ENCODE results near the gene RBM20. TPM values are rescaled to one million over a fixed set of nuclear protein-coding genes. Genes with fewer than 3 reads are reported as not detected.

Gene RBM20
- total and polyA plus RNA-seq, 7 experiments from 2014 or later: 0.16 to 1.7 (median 0.37) TPM; not detected in 1

DNA sequence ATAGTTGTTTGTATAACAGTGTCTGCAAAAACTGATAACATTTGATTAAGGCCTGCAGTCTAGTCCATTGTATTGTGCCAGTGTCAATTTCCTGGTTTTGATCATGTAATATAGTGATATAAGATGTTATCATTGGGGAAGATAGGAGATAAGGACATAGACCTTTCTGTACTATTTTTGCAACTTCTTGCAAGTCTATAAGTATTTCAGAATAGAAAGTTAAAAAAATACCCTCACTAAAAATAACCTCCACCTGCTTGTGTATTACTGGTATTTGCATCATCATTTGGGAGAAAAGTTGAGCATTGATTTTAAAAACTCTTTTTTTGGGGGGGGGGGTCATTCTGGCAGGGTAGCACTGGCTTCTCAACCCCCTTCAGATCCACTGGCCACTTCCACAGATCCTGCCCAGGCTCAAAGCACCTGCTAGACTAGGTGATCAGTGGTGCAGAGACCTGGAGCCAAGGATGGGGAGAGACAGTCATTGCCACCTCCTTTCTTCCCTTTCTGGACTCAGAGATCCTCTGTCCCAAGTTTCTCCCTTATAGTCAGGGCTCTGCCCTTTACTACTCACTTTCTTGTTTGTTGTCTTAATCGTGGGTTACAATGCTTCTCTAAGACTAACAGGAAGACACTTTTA lies 103.0 kb downstream of the RBM20 start:
- POLR2A ChIA-PET: interaction anchor here (0.8 to 1.1 kb wide), 3 partner anchors 97 to 150 kb away, joined by 3 to 5 read pairs (median 3); no protein-coding TSS in a partner anchor
- H3K4me1 Mint-ChIP-seq: peaks cover 17 to 95% (median 86%) of the 10 kb centered on the region in 7 donors
- H3K27ac Mint-ChIP-seq: peak overlapping the region; percentile 35 to 94 (median 88)

DNA sequence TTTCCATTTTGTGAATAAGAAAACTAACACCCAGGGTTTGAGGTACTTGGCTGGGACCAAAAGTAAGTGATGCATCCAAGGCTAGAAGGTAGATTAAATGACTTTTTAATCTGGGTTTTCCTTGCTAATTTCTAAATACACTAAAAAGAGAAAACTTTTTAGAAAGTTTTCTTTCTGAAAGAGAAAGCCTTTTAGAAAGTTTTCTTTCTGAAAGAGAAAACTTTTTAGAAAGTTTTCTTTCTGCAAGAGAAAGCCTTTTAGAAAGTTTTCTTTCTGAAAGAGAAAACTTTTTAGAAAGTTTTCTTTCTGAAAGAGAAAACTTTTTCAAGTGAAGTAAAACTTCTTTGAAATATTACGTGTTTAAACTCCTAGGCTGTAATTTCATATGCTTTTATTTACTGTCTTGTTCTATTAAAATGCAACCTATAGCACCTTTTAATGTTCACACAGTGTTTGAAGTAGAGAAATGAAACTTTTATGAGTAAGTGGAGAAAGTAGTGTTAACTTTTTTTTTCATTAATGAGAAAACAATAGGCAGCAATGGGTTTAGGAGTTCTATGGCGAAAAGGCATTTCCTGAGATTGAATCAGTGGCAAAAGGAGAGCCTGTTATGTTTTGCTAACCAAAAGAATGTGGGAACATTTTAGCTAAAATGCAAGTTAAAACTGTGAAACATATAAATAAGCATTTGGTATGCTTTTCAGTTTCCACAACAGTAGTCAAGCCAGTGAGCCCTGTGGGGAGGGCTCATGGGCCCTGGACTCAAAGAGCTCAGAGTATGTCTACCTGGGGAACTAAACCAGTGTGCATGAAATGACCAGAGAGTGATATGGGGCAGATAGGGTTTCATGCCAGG lies 103.7 kb downstream of the RBM20 start:
- CTCF ChIA-PET: interaction anchor here (0.5 to 1.7 kb wide), 4 partner anchors 11 to 442 kb away, joined by 3 to 7 read pairs (median 4); no protein-coding TSS in a partner anchor
- peak overlapping the region; percentile 61 for H3K27ac ChIP-seq (ENCODE audit: low read depth, low read length)
- no peaks in the 10 kb centered on the region for H3K27me3 ChIP-seq (ENCODE audit: control insufficient read depth in 2 of 2, insufficient read depth in 2 of 2, low read length in 2 of 2)
- no peak for DNase-seq
- intact Hi-C loops (cut with micrococcal nuclease): loop anchor here (2.0 to 10.0 kb wide), 10 partner anchors 27 to 1393 kb away; partner anchors contain the start of genes ADRA2A (in 1 of the 2) and SMNDC1 (in 1 of the 2)
- no peak overlapping the region for H3K4me3 ChIP-seq (ENCODE audit: low read length)
- H3K36me3 ChIP-seq (ENCODE audit: control insufficient read depth in 2 of 3, insufficient read depth in 3 of 3, low read length in 3 of 3): no peaks in the 10 kb centered on the region
- peaks cover 5 to 44% of the 10 kb centered on the region in 2 donors for H3K4me1 ChIP-seq (ENCODE audit: control insufficient read depth in 2 of 2, insufficient read depth in 2 of 2, low read length in 2 of 2)
- ATAC-seq: no peak
- peaks cover 0 to 15% (median 9%) of the 10 kb centered on the region in 11 donors for H3K9me3 Mint-ChIP-seq
- peak overlapping the region in 7 of 10 donors; percentile 9 to 48 (median 40) for H3K4me3 Mint-ChIP-seq
- peak overlapping the region; percentile 51 to 94 (median 90) for H3K27ac Mint-ChIP-seq
- POLR2A ChIA-PET: no interaction called here
- H3K36me3 Mint-ChIP-seq: peaks cover 0 to 12% (median 5%) of the 10 kb centered on the region in 5 donors
- no peaks in the 10 kb centered on the region for H3K27me3 Mint-ChIP-seq
- peaks cover 0 to 4% (median 0%) of the 10 kb centered on the region in 3 experiments for H3K9me3 ChIP-seq (ENCODE audit: control insufficient read depth in 2 of 3, low read length in 3 of 3)
- peaks cover 14 to 95% (median 82%) of the 10 kb centered on the region in 7 donors for H3K4me1 Mint-ChIP-seq

More for the DNA sequence above, 103.0 kb downstream of the RBM20 start:
- Histone ChIP-seq H3K27me3 (ENCODE audit: control insufficient read depth in 2 of 2, insufficient read depth in 2 of 2, low read length in 2 of 2) (no peaks in the 10 kb centered on the region), H3K27ac (ENCODE audit: low read depth, low read length) (peak overlapping the region; percentile 61), H3K9me3 (ENCODE audit: control insufficient read depth in 2 of 3, low read length in 3 of 3) (peaks cover 0 to 4% (median 0%) of the 10 kb centered on the region in 3 experiments), H3K36me3 (ENCODE audit: control insufficient read depth in 2 of 3, insufficient read depth in 3 of 3, low read length in 3 of 3) (no peaks in the 10 kb centered on the region), H3K4me3 (ENCODE audit: low read length) (no peak overlapping the region), H3K4me1 (ENCODE audit: control insufficient read depth in 2 of 2, insufficient read depth in 2 of 2, low read length in 2 of 2) (peaks cover 5 to 47% of the 10 kb centered on the region in 2 donors)
- Mint-ChIP-seq H3K36me3 (peaks cover 0 to 12% (median 5%) of the 10 kb centered on the region in 5 donors), H3K4me3 (peak overlapping the region in 7 of 10 donors; percentile 26 to 41 (median 38)), H3K27me3 (no peaks in the 10 kb centered on the region), H3K9me3 (peaks cover 0 to 15% (median 9%) of the 10 kb centered on the region in 11 donors)
- intact Hi-C loops (cut with micrococcal nuclease): loop anchor here (1.0 to 10.0 kb wide), 18 partner anchors 28 to 1394 kb away; partner anchors contain the start of genes BBIP1 (in 2 of the 2), SHOC2 (in 2 of the 2), ADRA2A (in 1 of the 2) and SMNDC1 (in 1 of the 2)
- CTCF ChIA-PET: interaction anchor here (0.6 to 4.1 kb wide), 11 partner anchors 10 to 460 kb away, joined by 3 to 21 read pairs (median 5); no protein-coding TSS in a partner anchor
- no peak for ATAC-seq
- no peak for DNase-seq

DNA sequence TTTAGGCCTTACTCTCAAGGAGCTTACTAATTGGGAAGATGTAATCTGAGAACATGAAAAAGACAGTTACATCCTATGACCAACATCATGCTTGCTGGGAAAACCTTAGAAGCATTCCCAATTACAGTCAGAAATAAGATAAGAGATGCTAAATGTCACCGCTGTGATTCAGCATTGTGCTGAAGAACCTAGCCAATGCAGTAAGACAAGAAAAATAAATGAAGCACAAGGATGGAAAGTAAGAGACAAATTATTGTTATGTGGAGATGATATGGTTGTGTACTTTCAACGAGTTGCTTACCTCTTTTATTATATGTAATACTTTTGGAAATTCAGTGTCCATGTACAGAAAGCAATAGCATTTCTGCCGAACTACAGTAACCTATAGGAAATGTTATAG lies 104.8 kb downstream of the RBM20 start:
- Mint-ChIP-seq H3K36me3 (peaks cover 0 to 13% (median 5%) of the 10 kb centered on the region in 5 donors), H3K27ac (peak overlapping the region in 8 of 9 donors; percentile 22 to 94 (median 90)), H3K9me3 (peaks cover 0 to 15% (median 9%) of the 10 kb centered on the region in 11 donors), H3K4me3 (no peak overlapping the region), H3K27me3 (no peaks in the 10 kb centered on the region), H3K4me1 (peaks cover 12 to 93% (median 78%) of the 10 kb centered on the region in 7 donors)
- Histone ChIP-seq H3K4me1 (ENCODE audit: control insufficient read depth in 2 of 2, insufficient read depth in 2 of 2, low read length in 2 of 2) (peaks cover 5 to 33% of the 10 kb centered on the region in 2 donors), H3K4me3 (ENCODE audit: low read length) (no peak overlapping the region), H3K36me3 (ENCODE audit: control insufficient read depth in 2 of 3, insufficient read depth in 3 of 3, low read length in 3 of 3) (no peaks in the 10 kb centered on the region), H3K9me3 (ENCODE audit: control insufficient read depth in 2 of 3, low read length in 3 of 3) (peaks cover 0 to 4% (median 0%) of the 10 kb centered on the region in 3 experiments), H3K27ac (ENCODE audit: low read depth, low read length) (no peak overlapping the region), H3K27me3 (ENCODE audit: control insufficient read depth in 2 of 2, insufficient read depth in 2 of 2, low read length in 2 of 2) (no peaks in the 10 kb centered on the region)
- POLR2A ChIA-PET: interaction anchor here (0.7 to 1.6 kb wide), 3 partner anchors 112 to 138 kb away, joined by 3 to 11 read pairs (median 4); no protein-coding TSS in a partner anchor
- intact Hi-C loops (cut with micrococcal nuclease): loop anchor here (5.0 to 10.0 kb wide), 6 partner anchors 243 to 846 kb away; partner anchors contain the start of genes ADRA2A (in 1 of the 2) and SMNDC1 (in 1 of the 2)
- no peak for ATAC-seq
- DNase-seq: no peak
- CTCF ChIA-PET: interaction anchor here (1.0 to 1.7 kb wide), 4 partner anchors 115 to 780 kb away, joined by 3 to 7 read pairs (median 4); no protein-coding TSS in a partner anchor

DNA sequence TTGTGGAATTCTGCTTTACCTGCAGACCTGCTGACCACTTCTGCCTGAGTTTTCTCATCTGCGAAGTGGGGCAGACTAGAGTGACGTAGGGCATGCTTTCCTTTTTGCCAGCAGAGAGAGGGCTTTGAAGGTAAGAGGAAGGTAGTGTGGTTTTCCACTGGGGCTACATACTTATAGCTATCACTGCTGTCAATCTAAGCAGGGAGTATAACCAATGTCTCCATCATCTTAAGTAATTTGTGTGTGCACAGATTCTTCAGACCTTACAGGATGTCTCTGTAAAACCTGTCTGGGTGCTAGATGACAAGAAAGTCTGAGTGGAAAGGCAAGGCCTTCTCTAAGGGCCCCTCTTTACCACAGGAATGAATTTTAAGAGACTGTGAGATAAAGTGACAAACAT lies 106.8 kb downstream of the RBM20 start:
- H3K27ac ChIP-seq (ENCODE audit: low read depth, low read length): peak overlapping the region; percentile 36
- H3K4me3 Mint-ChIP-seq: peak overlapping the region in 7 of 10 donors; percentile 26 to 69 (median 55)

DNA sequence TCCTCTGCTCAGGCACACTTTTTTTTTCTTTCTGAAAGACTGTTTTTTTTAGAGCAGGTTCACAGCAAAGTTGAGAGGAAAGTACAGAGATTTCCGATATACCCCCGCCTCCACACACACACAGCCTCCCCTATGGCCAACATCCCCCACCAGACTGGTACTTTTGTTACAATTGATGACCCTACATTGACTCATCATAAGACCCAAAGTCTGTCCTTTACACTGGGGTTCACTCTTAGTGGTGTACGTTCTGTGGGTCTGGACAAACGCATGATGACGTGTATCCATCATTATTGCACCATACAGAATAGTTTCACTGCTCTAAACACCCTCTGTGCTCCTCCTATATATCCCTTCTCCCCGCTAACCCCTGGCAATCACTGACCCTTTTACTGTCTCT lies 107.7 kb downstream of the RBM20 start:
- CTCF ChIA-PET: no interaction called here
- Histone ChIP-seq H3K4me1 (ENCODE audit: control insufficient read depth in 2 of 2, insufficient read depth in 2 of 2, low read length in 2 of 2) (peaks cover 5 to 35% of the 10 kb centered on the region in 2 donors), H3K27ac (ENCODE audit: low read depth, low read length) (no peak overlapping the region), H3K27me3 (ENCODE audit: control insufficient read depth in 2 of 2, insufficient read depth in 2 of 2, low read length in 2 of 2) (no peaks in the 10 kb centered on the region), H3K36me3 (ENCODE audit: control insufficient read depth in 2 of 3, insufficient read depth in 3 of 3, low read length in 3 of 3) (no peaks in the 10 kb centered on the region), H3K9me3 (ENCODE audit: control insufficient read depth in 2 of 3, low read length in 3 of 3) (peaks cover 0 to 4% (median 0%) of the 10 kb centered on the region in 3 experiments), H3K4me3 (ENCODE audit: low read length) (no peak overlapping the region)
- Mint-ChIP-seq H3K4me1 (peaks cover 9 to 83% (median 70%) of the 10 kb centered on the region in 7 donors), H3K27ac (peak overlapping the region in 8 of 9 donors; percentile 88 to 96 (median 94)), H3K9me3 (peaks cover 0 to 21% (median 12%) of the 10 kb centered on the region in 11 donors), H3K36me3 (peaks cover 0 to 23% (median 8%) of the 10 kb centered on the region in 5 donors), H3K4me3 (peak overlapping the region in 7 of 10 donors; percentile 6 to 68 (median 40)), H3K27me3 (no peaks in the 10 kb centered on the region)
- ATAC-seq: no peak
- POLR2A ChIA-PET: no interaction called here
- intact Hi-C loops (cut with micrococcal nuclease): loop anchor here in 1 of 2 donors (1.0 kb wide), 2 partner anchors 120 to 141 kb away; no protein-coding TSS in a partner anchor
- no peak for DNase-seq

More for the DNA sequence above, 106.8 kb downstream of the RBM20 start:
- ChIA-PET CTCF (interaction anchor here (0.5 to 1.5 kb wide), 2 partner anchors 12 to 1386 kb away, joined by 3 to 6 read pairs; no protein-coding TSS in a partner anchor), POLR2A (interaction anchor here (0.5 to 1.4 kb wide), 9 partner anchors 96 to 184 kb away, joined by 3 to 4 read pairs (median 3); partner anchors contain the start of gene PDCD4)
- Mint-ChIP-seq H3K4me1 (peaks cover 10 to 89% (median 76%) of the 10 kb centered on the region in 7 donors), H3K27me3 (no peaks in the 10 kb centered on the region), H3K9me3 (peaks cover 0 to 21% (median 12%) of the 10 kb centered on the region in 11 donors), H3K36me3 (peaks cover 0 to 23% (median 8%) of the 10 kb centered on the region in 5 donors), H3K27ac (peak overlapping the region in 8 of 9 donors; percentile 88 to 96 (median 94))
- ATAC-seq (peak; percentile 87), DNase-seq (peak in 7 of 9 donors; percentile 46 to 72 (median 64))
- Histone ChIP-seq H3K36me3 (ENCODE audit: control insufficient read depth in 2 of 3, insufficient read depth in 3 of 3, low read length in 3 of 3) (no peaks in the 10 kb centered on the region), H3K4me3 (ENCODE audit: low read length) (no peak overlapping the region), H3K9me3 (ENCODE audit: control insufficient read depth in 2 of 3, low read length in 3 of 3) (peaks cover 0 to 4% (median 0%) of the 10 kb centered on the region in 3 experiments), H3K27me3 (ENCODE audit: control insufficient read depth in 2 of 2, insufficient read depth in 2 of 2, low read length in 2 of 2) (no peaks in the 10 kb centered on the region), H3K4me1 (ENCODE audit: control insufficient read depth in 2 of 2, insufficient read depth in 2 of 2, low read length in 2 of 2) (peaks cover 5 to 40% of the 10 kb centered on the region in 2 donors)
- intact Hi-C loops (cut with micrococcal nuclease): loop anchor here in 1 of 2 donors (1.0 kb wide), 2 partner anchors 121 to 142 kb away; no protein-coding TSS in a partner anchor
